Measurements from ENCODE around the gene KNDC1.

The KNDC1 gene

GRCh38 chr10:133179651-133180050, 19.6 kb downstream of the KNDC1 start:
- no peak overlapping the region for H3K27ac ChIP-seq (ENCODE audit: extremely low read depth, low read depth, low read length)
- ChIA-PET POLR2A (no interaction called here), CTCF (no interaction called here)

GRCh38 chr10:133180192-133180964, 20.4 kb downstream of the KNDC1 start:
- ChIA-PET POLR2A (no interaction called here), CTCF (no interaction called here)
- no peaks in the 10 kb centered on the region for H3K4me1 ChIP-seq (ENCODE audit: control insufficient read depth, insufficient read depth, low read length)
- no peak overlapping the region for H3K4me3 ChIP-seq (ENCODE audit: low read depth, low read length)
- H3K36me3 ChIP-seq (ENCODE audit: control insufficient read depth in 2 of 2, insufficient read depth in 1 of 2, low read length in 2 of 2): peaks cover 0 to 9% of the 10 kb centered on the region in 2 experiments; a peak in 1 of 3 replicates
- H3K27ac ChIP-seq (ENCODE audit: extremely low read depth, low read depth, low read length): no peak overlapping the region
- no peaks in the 10 kb centered on the region for H3K9me3 ChIP-seq (ENCODE audit: control insufficient read depth, insufficient read depth, low read depth, low read length)
- TF ChIP-seq ZNF596 (tag by site-specific recombination; IDR thresholded peaks at IDR 0.05) (no peak), PBX3 (CRISPR knock-in tag; IDR thresholded peaks at IDR 0.05) (no peak), ZFHX2 (tag by site-specific recombination; conservative IDR thresholded peaks at IDR 0.05) (no peak), RBAK (tag by site-specific recombination; IDR thresholded peaks at IDR 0.05) (no peak), SCRT1 (tag by site-specific recombination; IDR thresholded peaks at IDR 0.05; ENCODE audit: borderline replicate concordance) (no peak), HIC1 (tag by site-specific recombination; IDR thresholded peaks at IDR 0.05) (no peak), OVOL3 (tag by site-specific recombination; IDR thresholded peaks at IDR 0.05) (no peak), ZNF600 (tag by site-specific recombination; IDR thresholded peaks at IDR 0.05) (no peak), ZNF350 (tag by site-specific recombination; IDR thresholded peaks at IDR 0.05) (no peak), ZNF169 (tag by site-specific recombination; IDR thresholded peaks at IDR 0.05) (no peak), ZNF280C (tag by site-specific recombination; IDR thresholded peaks at IDR 0.05) (no peak), ZNF157 (tag by site-specific recombination; IDR thresholded peaks at IDR 0.05) (no peak), OSR2 (tag by site-specific recombination; IDR thresholded peaks at IDR 0.05) (no peak)

More at GRCh38 chr10:133179651-133180050, 19.6 kb downstream of the KNDC1 start:
- Histone ChIP-seq H3K9me3 (ENCODE audit: control insufficient read depth, insufficient read depth, low read depth, low read length) (no peaks in the 10 kb centered on the region), H3K4me3 (ENCODE audit: low read depth, low read length) (no peak overlapping the region), H3K4me1 (ENCODE audit: control insufficient read depth, insufficient read depth, low read length) (no peaks in the 10 kb centered on the region), H3K36me3 (ENCODE audit: control insufficient read depth in 2 of 2, insufficient read depth in 1 of 2, low read length in 2 of 2) (peaks cover 0 to 9% of the 10 kb centered on the region in 2 experiments; a peak in 1 of 3 replicates)
- TF ChIP-seq SP7 (tag by site-specific recombination; IDR thresholded peaks at IDR 0.05) (no peak), ZBTB17 (tag by site-specific recombination; IDR thresholded peaks at IDR 0.05) (no peak), TRIM28 (IDR thresholded peaks at IDR 0.05; ENCODE audit: borderline replicate concordance, low read length) (no peak), ZNF555 (tag by site-specific recombination; conservative IDR thresholded peaks at IDR 0.05) (no peak), MEIS1 (CRISPR knock-in tag; IDR thresholded peaks at IDR 0.05; ENCODE audit: borderline replicate concordance) (no peak), ZNF660 (tag by site-specific recombination; IDR thresholded peaks at IDR 0.05) (no peak), ZNF621 (tag by site-specific recombination; IDR thresholded peaks at IDR 0.05) (no peak), ZNF157 (tag by site-specific recombination; IDR thresholded peaks at IDR 0.05) (no peak), ZNF488 (tag by site-specific recombination; IDR thresholded peaks at IDR 0.05) (no peak), ZNF311 (tag by site-specific recombination; IDR thresholded peaks at IDR 0.05; ENCODE audit: borderline replicate concordance) (no peak), ZNF132 (tag by site-specific recombination; IDR thresholded peaks at IDR 0.05; ENCODE audit: borderline replicate concordance) (no peak), SALL2 (tag by site-specific recombination; IDR thresholded peaks at IDR 0.05; ENCODE audit: borderline replicate concordance) (no peak), ZNF280D (tag by site-specific recombination; IDR thresholded peaks at IDR 0.05) (no peak), HOXA7 (CRISPR knock-in tag; IDR thresholded peaks at IDR 0.05; ENCODE audit: borderline replicate concordance) (no peak), ZNF155 (tag by site-specific recombination; IDR thresholded peaks at IDR 0.05) (no peak), ZNF24 (tag by site-specific recombination; IDR thresholded peaks at IDR 0.05) (no peak), ZNF585B (tag by site-specific recombination; IDR thresholded peaks at IDR 0.05) (no peak), ZSCAN23 (tag by site-specific recombination; IDR thresholded peaks at IDR 0.05) (no peak)
